Panc1 (cell line): Measurements from ENCODE around the gene WDR27. TPM values are rescaled to one million over a fixed set of nuclear protein-coding genes. Genes with fewer than 3 reads are reported as not detected.

Experiments used
- ATAC-seq: fragments of 200-7000 bp; cut with Tn5 transposase; 2 replicates; pipeline ENCODE4 v1.9.1; 2020; ENCODE audit warnings: mild to moderate bottlenecking, moderate library complexity
- BruUV-seq: library from RNA; stranded (reverse); fragments of 400-500 nt; replicated peaks from 2 replicates; lab custom pipeline; 2021; lab: Mats Ljungman, UMichigan
- CTCF ChIA-PET: fragments of 300-600 bp; sonication (Branson Sonifier 250); formaldehyde crosslinking; loops from one replicate; lab custom pipeline; 2022; ENCODE audit warnings: antibody characterized with exemption; lab: Charles Lee
- POLR2A ChIA-PET: fragments of 300-600 bp; sonication (Branson Sonifier 250); formaldehyde crosslinking; loops from one replicate; lab custom pipeline; 2022; ENCODE audit warnings: antibody characterized with exemption; lab: Charles Lee
- DNase-seq: peaks from one replicate; pipeline ENCODE4 v3.0.0-alpha.2; 2010; ENCODE audit warnings: low read depth, low spot score
- H3K27ac ChIP-seq: 2 replicates; pipeline ENCODE4 v1.5.1; 2011; ENCODE audit warnings: mild to moderate bottlenecking, low read length, inconsistent platforms
- H3K27me3 ChIP-seq: fragments of 200-500 bp; sonication (Bioruptor generic); 2 replicates; pipeline ENCODE4 v1.6.0; 2014; ENCODE audit warnings: low read length, inconsistent platforms; ENCODE audit not compliant: control insufficient read depth, insufficient read depth
- H3K36me3 ChIP-seq: fragments of 200-500 bp; sonication (Bioruptor generic); 2 replicates; pipeline ENCODE4 v1.5.1; 2014; ENCODE audit warnings: inconsistent platforms, mild to moderate bottlenecking, low read length, moderate library complexity; ENCODE audit not compliant: control insufficient read depth, insufficient read depth
- H3K4me1 ChIP-seq: 2 replicates; pipeline ENCODE4 v1.5.1; 2011; ENCODE audit warnings: inconsistent platforms, mild to moderate bottlenecking, low read length, moderate library complexity; ENCODE audit not compliant: control insufficient read depth, insufficient read depth
- H3K4me3 ChIP-seq, 2 experiments: 2 replicates each; pipeline ENCODE4 v1.5.1; 2011 to 2012; ENCODE audit warnings: low read depth in 2 of 2, low read length in 2 of 2, mild to moderate bottlenecking in 2 of 2, inconsistent platforms in 1 of 2, moderate library complexity in 1 of 2
- H3K9me3 ChIP-seq: fragments of 200-500 bp; sonication (Bioruptor generic); 2 replicates; pipeline ENCODE4 v1.5.1; 2014; ENCODE audit warnings: low read depth, mild to moderate bottlenecking, inconsistent platforms, low read length, moderate library complexity; ENCODE audit not compliant: control insufficient read depth, insufficient read depth
- POLR2AphosphoS5 ChIP-seq: IDR thresholded peaks from 2 replicates; pipeline ENCODE4 v1.6.1; 2012; ENCODE audit warnings: mild to moderate bottlenecking, low read depth, low read length, moderate library complexity
- REST ChIP-seq, 2 experiments: IDR thresholded peaks; 2 replicates each; pipeline ENCODE4 v1.6.1; 2011 to 2012; ENCODE audit warnings: low read depth in 2 of 2, control low read depth in 1 of 2, low read length in 1 of 2, mild to moderate bottlenecking in 1 of 2, moderate library complexity in 1 of 2; ENCODE audit not compliant: insufficient read depth in 1 of 2
- SIN3A ChIP-seq: IDR thresholded peaks from 2 replicates; pipeline ENCODE4 v1.6.1; 2012; ENCODE audit warnings: low read depth, mild to moderate bottlenecking, low read length, moderate library complexity, borderline replicate concordance; ENCODE audit not compliant: insufficient read depth
- TCF7L2 ChIP-seq: IDR thresholded peaks from 2 replicates; pipeline ENCODE4 v1.6.1; 2011; ENCODE audit warnings: mild to moderate bottlenecking, low read depth, low read length, inconsistent platforms
- in situ Hi-C: cut with HindIII; loops from 2 replicates; pipeline ENCODE4 v1.10.0; 2016; ENCODE audit warnings: low sequenced_read_pairs, low pct_unique_long_range_greater_than_20kb
- intact Hi-C: fragments of 100-400 bp; cut with micrococcal nuclease; formaldehyde crosslinking; loops from one replicate; pipeline ENCODE4 v1.10.0; 2022; ENCODE audit not compliant: unreplicated experiment
- total RNA-seq: library from RNA; stranded (reverse); gene quantifications from one replicate; pipeline ENCODE4 v1.2.1, GENCODE V29; 2021; ENCODE audit not compliant: unreplicated experiment
- TF ChIP-seq, protein P1 (sequence below): fragments of 450-650 bp; IDR thresholded peaks from 2 replicates; pipeline ENCODE4 v1.5.1; 2017; ENCODE audit warnings: mild to moderate bottlenecking

Gene WDR27
- total RNA-seq, 1 experiment from 2014 or later = 56.3 TPM

DNA sequence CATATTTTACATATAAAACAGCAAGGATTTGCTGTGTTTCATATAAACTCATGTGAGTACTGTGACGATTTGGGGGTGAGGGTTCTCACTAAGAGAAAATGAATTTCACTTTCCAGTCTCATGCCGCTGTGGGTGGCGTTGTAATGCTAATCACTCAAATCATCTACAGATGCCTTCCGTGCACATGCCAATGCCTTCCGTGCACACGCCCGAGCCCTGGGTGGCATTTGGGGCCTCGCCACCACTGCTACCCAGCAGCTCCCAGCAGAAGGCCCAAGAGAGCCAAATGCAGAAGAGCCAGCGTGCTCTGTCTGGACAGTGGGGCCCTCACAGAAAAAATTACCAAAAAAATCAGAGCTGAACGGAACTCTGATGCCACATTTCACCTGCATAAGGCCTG lies 53.7 kb downstream of the WDR27 start:
- no peak; the same call in 1 of the 2 replicates for ATAC-seq
- intact Hi-C loops = no loop called here
- H3K4me1 ChIP-seq = no peaks in the 10 kb centered on the region
- H3K4me3 ChIP-seq = no peak overlapping the region
- no peak for TF ChIP-seq SIN3A
- TF ChIP-seq, protein P1, sequence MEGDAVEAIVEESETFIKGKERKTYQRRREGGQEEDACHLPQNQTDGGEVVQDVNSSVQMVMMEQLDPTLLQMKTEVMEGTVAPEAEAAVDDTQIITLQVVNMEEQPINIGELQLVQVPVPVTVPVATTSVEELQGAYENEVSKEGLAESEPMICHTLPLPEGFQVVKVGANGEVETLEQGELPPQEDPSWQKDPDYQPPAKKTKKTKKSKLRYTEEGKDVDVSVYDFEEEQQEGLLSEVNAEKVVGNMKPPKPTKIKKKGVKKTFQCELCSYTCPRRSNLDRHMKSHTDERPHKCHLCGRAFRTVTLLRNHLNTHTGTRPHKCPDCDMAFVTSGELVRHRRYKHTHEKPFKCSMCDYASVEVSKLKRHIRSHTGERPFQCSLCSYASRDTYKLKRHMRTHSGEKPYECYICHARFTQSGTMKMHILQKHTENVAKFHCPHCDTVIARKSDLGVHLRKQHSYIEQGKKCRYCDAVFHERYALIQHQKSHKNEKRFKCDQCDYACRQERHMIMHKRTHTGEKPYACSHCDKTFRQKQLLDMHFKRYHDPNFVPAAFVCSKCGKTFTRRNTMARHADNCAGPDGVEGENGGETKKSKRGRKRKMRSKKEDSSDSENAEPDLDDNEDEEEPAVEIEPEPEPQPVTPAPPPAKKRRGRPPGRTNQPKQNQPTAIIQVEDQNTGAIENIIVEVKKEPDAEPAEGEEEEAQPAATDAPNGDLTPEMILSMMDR = no peak
- TF ChIP-seq TCF7L2 = no peak
- no peak for TF ChIP-seq POLR2AphosphoS5
- TF ChIP-seq REST (IDR thresholded peaks at IDR 0.05; ENCODE audit: insufficient read depth in 1 of 2, low read depth in 2 of 2, low read length in 1 of 2) = no peak
- no TSS peak for BruUV-seq
- ChIA-PET POLR2A (no interaction called here), CTCF (no interaction called here)
- no peaks in the 10 kb centered on the region for H3K36me3 ChIP-seq
- H3K27me3 ChIP-seq = no peaks in the 10 kb centered on the region
- no peak for DNase-seq
- in situ Hi-C loops = no loop called here
- no peak overlapping the region for H3K27ac ChIP-seq
- no peaks in the 10 kb centered on the region for H3K9me3 ChIP-seq

- Histone ChIP-seq H3K36me3 (no peaks in the 10 kb centered on the region), H3K27ac (no peak overlapping the region), H3K9me3 (no peaks in the 10 kb centered on the region), H3K4me3 (no peak overlapping the region), H3K27me3 (no peaks in the 10 kb centered on the region), H3K4me1 (no peaks in the 10 kb centered on the region)
- CTCF ChIA-PET = no interaction called here
- TF ChIP-seq SIN3A = no peak
- TF ChIP-seq, protein P1 = no peak
- in situ Hi-C loops (no loop called here), intact Hi-C loops (no loop called here)
- no TSS peak for BruUV-seq
- ATAC-seq = no peak
- POLR2A ChIA-PET = no interaction called here
- no peak for DNase-seq
These were observed 54.2 kb downstream of the WDR27 start for GRCh38 chr6:169647637-169648036.
